CD4-positive, alpha-beta memory T cell (primary cell): ENCODE data around the gene MIA. TPM values are rescaled to one million over a fixed set of nuclear protein-coding genes. Genes with fewer than 3 reads are reported as not detected.

Experiments used
- CTCF ChIA-PET: fragments of 350-600 bp; sonication (Branson Sonifier 250); formaldehyde crosslinking; loops from one replicate; lab custom pipeline; 2021; ENCODE audit warnings: inconsistent platforms; ENCODE audit not compliant: partially characterized antibody; lab: Charles Lee
- POLR2A ChIA-PET: fragments of 350-600 bp; sonication (Branson Sonifier 250); formaldehyde crosslinking; loops from one replicate; lab custom pipeline; 2021; ENCODE audit not compliant: partially characterized antibody; lab: Charles Lee
- DNase-seq, 5 donors: peaks; one replicate each; pipeline versions ENCODE4 v3.0.0 to v3.0.0-alpha.2; 2020 to 2022; ENCODE audit warnings: mixed read lengths in 1 of 5
- H3K27ac ChIP-seq: one replicate; pipeline ENCODE4 v1.7.0; 2013; ENCODE audit warnings: low read depth, low read length
- H3K27me3 ChIP-seq: 2 replicates; pipeline ENCODE4 v1.7.0; 2013; ENCODE audit warnings: mild to moderate bottlenecking, low read length, moderate library complexity; ENCODE audit not compliant: insufficient read depth
- H3K36me3 ChIP-seq: 2 replicates; pipeline ENCODE4 v1.7.0; 2013; ENCODE audit warnings: mild to moderate bottlenecking, low read length, moderate library complexity; ENCODE audit not compliant: insufficient read depth
- H3K4me1 ChIP-seq: 2 replicates; pipeline ENCODE4 v1.7.0; 2013; ENCODE audit warnings: mild to moderate bottlenecking, low read length, moderate library complexity; ENCODE audit not compliant: insufficient read depth
- H3K4me3 ChIP-seq, 2 donors: one replicate each; pipeline ENCODE4 v1.7.0; 2013; ENCODE audit warnings: low read length in 2 of 2, mild to moderate bottlenecking in 1 of 2
- H3K9me3 ChIP-seq, 2 donors: one replicate each; pipeline ENCODE4 v1.7.0; 2013; ENCODE audit warnings: low read length in 2 of 2, control low read depth in 1 of 2; ENCODE audit not compliant: control insufficient read depth in 1 of 2
- H3K27ac Mint-ChIP-seq, 7 donors: one replicate each; pipeline ENCODE4 v1.8.0; 2020 to 2021; ENCODE audit warnings: mixed read lengths in 7 of 7, mild to moderate bottlenecking in 6 of 7, inconsistent platforms in 3 of 7, moderate library complexity in 3 of 7
- H3K27me3 Mint-ChIP-seq, 2 donors: one replicate each; pipeline ENCODE4 v1.8.0; 2020 to 2021; ENCODE audit warnings: mixed read lengths in 2 of 2
- H3K36me3 Mint-ChIP-seq, 2 donors: one replicate each; pipeline ENCODE4 v1.8.0; 2020 to 2021; ENCODE audit warnings: mixed read lengths in 2 of 2, inconsistent platforms in 1 of 2, mild to moderate bottlenecking in 1 of 2
- H3K4me1 Mint-ChIP-seq, 4 donors: one replicate each; pipeline ENCODE4 v1.8.0; 2020 to 2021; ENCODE audit warnings: mixed read lengths in 4 of 4, mild to moderate bottlenecking in 1 of 4
- H3K4me3 Mint-ChIP-seq, 8 donors: one replicate each; pipeline ENCODE4 v1.8.0; 2020 to 2021; ENCODE audit warnings: mixed read lengths in 8 of 8, mild to moderate bottlenecking in 7 of 8, moderate library complexity in 6 of 8, inconsistent platforms in 3 of 8
- H3K9me3 Mint-ChIP-seq, 8 donors: one replicate each; pipeline ENCODE4 v1.8.0; 2020 to 2021; ENCODE audit warnings: mixed read lengths in 8 of 8, mild to moderate bottlenecking in 5 of 8, inconsistent platforms in 3 of 8, moderate library complexity in 1 of 8
- intact Hi-C: fragments of 100-400 bp; cut with micrococcal nuclease; formaldehyde crosslinking; loops from one replicate; pipeline ENCODE4 v1.15.1; 2023
- polyA plus RNA-seq, 2 donors: library from polyadenylated mRNA; unstranded; fragments of 300-500 nt; fragmentation: Illumina TruSeq; gene quantifications; one replicate each; pipeline ENCODE4 v1.2.3, GENCODE V29; 2021
- total RNA-seq, 2 experiments: library from RNA; stranded (reverse); gene quantifications; one replicate each; pipeline ENCODE4 v1.2.3, GENCODE V29; 2021

The MIA gene
- total and polyA plus RNA-seq, 4 experiments from 2014 or later, result 11.2 to 11.4 TPM; not detected in 2

- Histone ChIP-seq H3K4me1 (peaks cover 97% of the 10 kb centered on the region), H3K27ac (peak overlapping the region; percentile 84), H3K4me3 (peak overlapping the region in 1 of 2 donors; percentile 23), H3K27me3 (no peaks in the 10 kb centered on the region), H3K9me3 (no peaks in the 10 kb centered on the region), H3K36me3 (peaks cover 24% of the 10 kb centered on the region)
- intact Hi-C loops, result loop anchor here (1.0 to 2.0 kb wide), 2 partner anchors 8 to 144 kb away; no protein-coding TSS in a partner anchor
- Mint-ChIP-seq H3K4me1 (peaks cover 64 to 96% (median 78%) of the 10 kb centered on the region in 4 donors), H3K9me3 (no peaks in the 10 kb centered on the region), H3K36me3 (peaks cover 26 to 65% of the 10 kb centered on the region in 2 donors), H3K4me3 (peak overlapping the region; percentile 80 to 90 (median 88)), H3K27ac (peak overlapping the region; percentile 91 to 100 (median 99)), H3K27me3 (no peaks in the 10 kb centered on the region)
- CTCF ChIA-PET, result interaction anchor here (0.7 to 4.5 kb wide), 21 partner anchors 9 to 336 kb away, joined by 3 to 46 read pairs (median 6); partner anchors contain the start of genes ACTMAP, COQ8B, EGLN2 and ITPKC
- POLR2A ChIA-PET, result interaction anchor here (0.9 to 15.6 kb wide), 12 partner anchors 8 to 456 kb away, joined by 3 to 369 read pairs (median 10); partner anchors contain the start of genes ACTMAP, COQ8B, EGLN2 and ITPKC
- DNase-seq, result peak; percentile 82 to 92 (median 83)
Observed at GRCh38 chr19:40806423-40807146, 31.3 kb downstream of the MIA start.

- H3K4me3 Mint-ChIP-seq, result peak overlapping the region; percentile 80 to 90 (median 88)
- peaks cover 96% of the 10 kb centered on the region for H3K4me1 ChIP-seq
- intact Hi-C loops, result loop anchor here (2.0 kb wide), 1 partner anchor 145 kb away; no protein-coding TSS in a partner anchor
- no peaks in the 10 kb centered on the region for H3K9me3 ChIP-seq
- H3K27me3 ChIP-seq, result no peaks in the 10 kb centered on the region
- H3K4me3 ChIP-seq, result peak overlapping the region in 1 of 2 donors; percentile 17
- H3K27me3 Mint-ChIP-seq, result no peaks in the 10 kb centered on the region
- ChIA-PET POLR2A (interaction anchor here (0.9 to 15.6 kb wide), 10 partner anchors 9 to 202 kb away, joined by 3 to 369 read pairs (median 14); partner anchors contain the start of genes ACTMAP, COQ8B, EGLN2 and ITPKC), CTCF (interaction anchor here (0.8 to 4.5 kb wide), 19 partner anchors 9 to 202 kb away, joined by 3 to 46 read pairs (median 9); partner anchors contain the start of genes ACTMAP, COQ8B, EGLN2 and ITPKC)
- H3K4me1 Mint-ChIP-seq, result peaks cover 61 to 96% (median 76%) of the 10 kb centered on the region in 4 donors
- H3K27ac Mint-ChIP-seq, result peak overlapping the region; percentile 91 to 100 (median 99)
- H3K27ac ChIP-seq, result peak overlapping the region; percentile 84
- DNase-seq, result no peak
- H3K9me3 Mint-ChIP-seq, result peaks cover 0 to under 1% (median 0%) of the 10 kb centered on the region in 8 donors
- peaks cover 18 to 57% of the 10 kb centered on the region in 2 donors for H3K36me3 Mint-ChIP-seq
- H3K36me3 ChIP-seq, result peaks cover 24% of the 10 kb centered on the region
Observed at GRCh38 chr19:40807147-40808020, 32.1 kb downstream of the MIA start.

- Mint-ChIP-seq H3K4me1 (peaks cover 57 to 96% (median 75%) of the 10 kb centered on the region in 4 donors), H3K36me3 (peaks cover 17 to 51% of the 10 kb centered on the region in 2 donors), H3K9me3 (peaks cover 0 to 1% (median 0%) of the 10 kb centered on the region in 8 donors), H3K27ac (peak overlapping the region; percentile 91 to 100 (median 99)), H3K27me3 (no peaks in the 10 kb centered on the region), H3K4me3 (peak overlapping the region in 6 of 8 donors; percentile 6 to 90 (median 32))
- ChIA-PET POLR2A (interaction anchor here (1.8 to 15.6 kb wide), 5 partner anchors 9 to 145 kb away, joined by 12 to 369 read pairs (median 35); partner anchors contain the start of genes ACTMAP, COQ8B, EGLN2 and ITPKC), CTCF (interaction anchor here (1.6 to 4.5 kb wide), 7 partner anchors 10 to 146 kb away, joined by 3 to 46 read pairs (median 14); partner anchors contain the start of genes EGLN2 and RAB4B)
- peaks cover 24% of the 10 kb centered on the region for H3K36me3 ChIP-seq
- H3K4me1 ChIP-seq, result peaks cover 91% of the 10 kb centered on the region
- no peak overlapping the region for H3K4me3 ChIP-seq
- H3K27me3 ChIP-seq, result no peaks in the 10 kb centered on the region
- no peaks in the 10 kb centered on the region for H3K9me3 ChIP-seq
- H3K27ac ChIP-seq, result peak overlapping the region; percentile 84
- intact Hi-C loops, result no loop called here
- no peak for DNase-seq
Observed at GRCh38 chr19:40808021-40808325, 32.7 kb downstream of the MIA start.

- H3K4me1 Mint-ChIP-seq, result peaks cover 53 to 91% (median 70%) of the 10 kb centered on the region in 4 donors
- peak overlapping the region; percentile 84 for H3K27ac ChIP-seq
- peak overlapping the region in 2 of 8 donors; percentile 21 to 90 for H3K4me3 Mint-ChIP-seq
- no peaks in the 10 kb centered on the region for H3K27me3 Mint-ChIP-seq
- peak overlapping the region in 6 of 7 donors; percentile 18 to 100 (median 95) for H3K27ac Mint-ChIP-seq
- intact Hi-C loops, result no loop called here
- H3K36me3 ChIP-seq, result peaks cover 24% of the 10 kb centered on the region
- H3K36me3 Mint-ChIP-seq, result peaks cover 17 to 47% of the 10 kb centered on the region in 2 donors
- H3K9me3 ChIP-seq, result no peaks in the 10 kb centered on the region
- no peak for DNase-seq
- H3K9me3 Mint-ChIP-seq, result peaks cover 0 to 1% (median 0%) of the 10 kb centered on the region in 8 donors
- no peaks in the 10 kb centered on the region for H3K27me3 ChIP-seq
- no peak overlapping the region for H3K4me3 ChIP-seq
- ChIA-PET CTCF (interaction anchor here (2.5 to 4.5 kb wide), 4 partner anchors 11 to 147 kb away, joined by 14 to 46 read pairs (median 32); partner anchors contain the start of genes EGLN2 and RAB4B), POLR2A (interaction anchor here (4.2 to 15.6 kb wide), 3 partner anchors 10 to 55 kb away, joined by 35 to 369 read pairs (median 133); partner anchors contain the start of genes ACTMAP, EGLN2, MIA and RAB4B)
- peaks cover 85% of the 10 kb centered on the region for H3K4me1 ChIP-seq
Observed at GRCh38 chr19:40808497-40808896, 33.2 kb downstream of the MIA start.

GRCh38 chr19:40809358-40810086, 34.2 kb downstream of the MIA start:
- POLR2A ChIA-PET, result interaction anchor here (4.2 to 15.6 kb wide), 3 partner anchors 11 to 56 kb away, joined by 35 to 369 read pairs (median 133); partner anchors contain the start of genes ACTMAP, EGLN2, MIA and RAB4B

More at GRCh38 chr19:40809358-40810086, 34.2 kb downstream of the MIA start:
- H3K9me3 Mint-ChIP-seq, result peaks cover 0 to 1% (median 0%) of the 10 kb centered on the region in 8 donors
- peaks cover 14 to 40% of the 10 kb centered on the region in 2 donors for H3K36me3 Mint-ChIP-seq
- Histone ChIP-seq H3K4me3 (no peak overlapping the region), H3K27ac (no peak overlapping the region), H3K27me3 (no peaks in the 10 kb centered on the region), H3K4me1 (peaks cover 76% of the 10 kb centered on the region), H3K36me3 (peaks cover 24% of the 10 kb centered on the region), H3K9me3 (no peaks in the 10 kb centered on the region)
- CTCF ChIA-PET, result interaction anchor here (3.9 to 4.5 kb wide), 2 partner anchors 10 to 32 kb away, joined by 27 to 46 read pairs; partner anchors contain the start of gene RAB4B
- intact Hi-C loops, result no loop called here
- peak overlapping the region in 5 of 7 donors; percentile 32 to 91 (median 65) for H3K27ac Mint-ChIP-seq
- DNase-seq, result no peak
- peak overlapping the region in 1 of 8 donors; percentile 52 for H3K4me3 Mint-ChIP-seq
- H3K4me1 Mint-ChIP-seq, result peaks cover 46 to 86% (median 61%) of the 10 kb centered on the region in 4 donors
- no peaks in the 10 kb centered on the region for H3K27me3 Mint-ChIP-seq
